ENCODE data around the gene RPL18A.

DNA sequence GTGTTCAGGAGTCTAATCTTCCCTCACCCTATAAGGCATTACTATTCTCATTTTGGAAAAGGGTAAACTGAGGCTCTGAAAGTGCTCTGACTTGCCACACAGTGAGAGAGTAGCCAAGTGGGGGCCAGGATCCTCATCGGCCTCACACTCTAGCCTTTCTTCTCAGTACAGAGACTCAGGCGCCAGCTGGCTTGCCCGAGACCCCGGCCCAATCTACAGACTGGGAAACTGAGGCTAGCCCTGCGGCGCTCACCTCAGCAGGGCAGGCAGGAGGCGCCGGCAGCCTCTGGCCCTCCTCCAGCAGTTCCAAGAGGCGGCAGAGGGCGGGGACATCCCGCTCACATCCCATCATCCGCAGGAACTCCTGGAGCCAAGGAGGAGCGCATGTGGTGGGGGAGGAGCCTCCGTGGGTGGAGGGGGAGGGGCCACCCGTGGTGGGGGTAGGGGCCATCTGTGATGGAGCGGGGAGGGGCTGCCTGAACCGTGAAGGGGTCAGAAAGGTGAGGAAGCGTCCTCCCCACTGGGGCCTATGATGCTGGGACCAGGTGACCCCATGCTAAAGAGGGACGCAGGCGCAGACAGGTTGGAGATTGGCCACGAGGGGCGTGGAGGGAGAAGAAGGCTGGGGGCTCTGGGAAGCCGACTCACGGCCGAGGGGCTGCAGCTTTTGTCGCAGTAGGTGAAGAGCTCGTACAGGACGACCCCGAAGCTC is 29.7 kb upstream of the RPL18A start:
- TF ChIP-seq RAD21 (IDR thresholded peaks at IDR 0.05; ENCODE audit: insufficient read depth, low read depth, low read length), result no peak
- TF ChIP-seq ASH2L (IDR thresholded peaks at IDR 0.05; ENCODE audit: borderline replicate concordance, low read depth), result no peak
- TF ChIP-seq NFIC (IDR thresholded peaks at IDR 0.05; ENCODE audit: low read depth, low read length), result no peak
- no peak for TF ChIP-seq ELK1 (IDR thresholded peaks at IDR 0.05; ENCODE audit: low read depth, low read length)
